Hypothalamus (tissue), 51 donors: Measurements from ENCODE around the gene KLHL25.
A peak's percentile ranks its signal among the peaks of the same experiment; 100 is the strongest.

Experiments
- DNase-seq, 51 donors: peaks; one replicate each; lab custom pipeline; 2025; lab: John Stamatoyannopoulos, UW

KLHL25 gene

GRCh38 chr15:85778107-85778776 lies 16.5 kb downstream of the KLHL25 start:
- DNase-seq = peak in 3 of 51 donors; percentile 14 to 19 (median 17)

- DNase-seq = no peak
Observed at GRCh38 chr15:85777250-85778106, 17.2 kb downstream of the KLHL25 start.

- DNase-seq = no peak
Observed at GRCh38 chr15:85773970-85774369, 20.8 kb downstream of the KLHL25 start.

GRCh38 chr15:85773249-85773648 lies 21.5 kb downstream of the KLHL25 start:
- no peak for DNase-seq

- peak in 8 of 51 donors; percentile 14 to 47 (median 34) for DNase-seq
Observed at GRCh38 chr15:85772668-85773067, 22.1 kb downstream of the KLHL25 start.

GRCh38 chr15:85771781-85772445 lies 22.8 kb downstream of the KLHL25 start:
- peak in 4 of 51 donors; percentile 22 to 39 (median 30) for DNase-seq

- DNase-seq = no peak
Observed at GRCh38 chr15:85771271-85771670, 23.5 kb downstream of the KLHL25 start.

GRCh38 chr15:85770096-85771041 lies 24.4 kb downstream of the KLHL25 start:
- DNase-seq = no peak

GRCh38 chr15:85769182-85769900 lies 25.4 kb downstream of the KLHL25 start:
- DNase-seq = no peak

- no peak for DNase-seq
Observed at GRCh38 chr15:85768595-85769168, 26.0 kb downstream of the KLHL25 start.

GRCh38 chr15:85767785-85768529 lies 26.8 kb downstream of the KLHL25 start:
- DNase-seq = no peak

- DNase-seq = peak in 29 of 51 donors; percentile 10 to 83 (median 57)
Observed at GRCh38 chr15:85766001-85766831, 28.5 kb downstream of the KLHL25 start.

- no peak for DNase-seq
Observed at GRCh38 chr15:85764649-85765277, 30.0 kb downstream of the KLHL25 start.

GRCh38 chr15:85763673-85764633 lies 30.8 kb downstream of the KLHL25 start:
- DNase-seq = peak in 2 of 51 donors; percentile 24 to 43

GRCh38 chr15:85763157-85763556 lies 31.6 kb downstream of the KLHL25 start:
- DNase-seq = peak in 29 of 51 donors; percentile 23 to 71 (median 58)

- DNase-seq = peak in 13 of 51 donors; percentile 13 to 69 (median 57)
Observed at GRCh38 chr15:85762756-85763127, 32.0 kb downstream of the KLHL25 start.
